K562 (cell line): ENCODE results near the gene MAML3. TPM values are rescaled to one million over a fixed set of nuclear protein-coding genes. Genes with fewer than 3 reads are reported as not detected.

Experiments used
- ATAC-seq: fragments of 200-7000 bp; cut with Tn5 transposase; 3 replicates; pipeline ENCODE4 v1.9.1; 2020; ENCODE audit warnings: moderate library complexity
- BruUV-seq: library from RNA; stranded (reverse); fragments of 400-500 nt; replicated peaks from 2 replicates; lab custom pipeline; 2021; lab: Mats Ljungman, UMichigan
- CTCF ChIA-PET: fragments of 300-600 bp; formaldehyde crosslinking; extraction: SDS; loops from one replicate; lab custom pipeline; 2021; ENCODE audit warnings: low intra/inter-chr PET ratio; lab: Yijun Ruan, JAX
- POLR2A ChIA-PET: fragments of 300-600, 350-650 bp; sonication (Branson Sonifier 250); formaldehyde crosslinking; extraction: SDS; loops from one replicate; lab custom pipeline; 2021; ENCODE audit warnings: antibody characterized with exemption, inconsistent platforms; lab: Yijun Ruan, JAX
- DNase-seq, 4 experiments: peaks; one replicate each; pipeline versions ENCODE4 v3.0.0 to v3.0.0-alpha.2; 2011 to 2018; ENCODE audit warnings: low spot score in 3 of 4, mixed read lengths in 3 of 4; ENCODE audit errors: extremely low read depth in 1 of 4
- FAIRE-seq: peaks from 2 replicates; lab custom pipeline; 2011; peaks lifted over from hg19 to GRCh38; lab: Jason Lieb, UNC
- H2AFZ ChIP-seq: 2 replicates; pipeline ENCODE4 v1.6.0; 2011; ENCODE audit warnings: low read depth, low read length, control low read depth, inconsistent platforms
- H3K27ac ChIP-seq: fragments of 200-600 bp; 3 replicates; pipeline ENCODE4 v1.8.0; 2011; ENCODE audit warnings: low read depth, mild to moderate bottlenecking, control low read depth, inconsistent platforms, low read length, moderate library complexity, mixed read lengths; ENCODE audit errors: extremely low read depth
- H3K27me3 ChIP-seq, 2 experiments: fragments of 300-600 bp in 1 of 2; 2 replicates in 1 of 2; 3 replicates in 1 of 2; pipeline versions ENCODE4 v1.6.0 to v1.8.0; 2011; ENCODE audit warnings: inconsistent platforms in 2 of 2, low read length in 2 of 2, mild to moderate bottlenecking in 1 of 2, mixed read lengths in 1 of 2, moderate library complexity in 1 of 2; ENCODE audit not compliant: control insufficient read depth in 2 of 2, insufficient read depth in 2 of 2
- H3K36me3 ChIP-seq: fragments of 300-600 bp; 3 replicates; pipeline ENCODE4 v1.8.0; 2011; ENCODE audit warnings: mild to moderate bottlenecking, low read length, inconsistent platforms; ENCODE audit not compliant: control insufficient read depth, insufficient read depth
- H3K4me1 ChIP-seq, 2 experiments: fragments of 200-600 bp in 1 of 2; replicated peaks in 1 of 2; 2 replicates in 1 of 2; 3 replicates in 1 of 2; pipeline versions ENCODE4 v1.5.1 to v1.8.0; 2011; ENCODE audit warnings: inconsistent platforms in 2 of 2, low read length in 2 of 2, mild to moderate bottlenecking in 1 of 2, mixed read lengths in 1 of 2, moderate library complexity in 1 of 2; ENCODE audit not compliant: control insufficient read depth in 2 of 2, insufficient read depth in 2 of 2
- H3K4me2 ChIP-seq: 2 replicates; pipeline ENCODE4 v1.6.1; 2011; ENCODE audit warnings: low read length, control low read depth, inconsistent platforms, mixed read lengths; ENCODE audit not compliant: insufficient read depth
- H3K4me3 ChIP-seq: fragments of 200-600 bp; sonication (generic), shearing (Covaris generic); 2 replicates; pipeline ENCODE4 v1.5.1; 2016; ENCODE audit warnings: control low read depth, inconsistent platforms
- H3K79me2 ChIP-seq: fragments of 200-600 bp; 3 replicates; pipeline ENCODE4 v1.8.0; 2011; ENCODE audit warnings: low read length, inconsistent platforms; ENCODE audit not compliant: control insufficient read depth, insufficient read depth
- H3K9ac ChIP-seq, 2 experiments: 2 replicates each; pipeline versions ENCODE4 v1.6.0 to v1.6.1; 2011; ENCODE audit warnings: low read depth in 2 of 2, low read length in 2 of 2, control low read depth in 1 of 2, inconsistent platforms in 1 of 2, mild to moderate bottlenecking in 1 of 2, mixed read lengths in 1 of 2; ENCODE audit not compliant: insufficient read depth in 1 of 2
- H3K9me1 ChIP-seq: one replicate; pipeline ENCODE4 v1.6.0; 2011; ENCODE audit warnings: inconsistent platforms, mild to moderate bottlenecking, low read length, moderate library complexity; ENCODE audit not compliant: control insufficient read depth, insufficient read depth
- H3K9me3 ChIP-seq: replicated peaks from 2 replicates; pipeline ENCODE4 v1.5.1; 2011; ENCODE audit warnings: low read depth, low read length, inconsistent platforms; ENCODE audit not compliant: control insufficient read depth, insufficient read depth
- H4K20me1 ChIP-seq: replicated peaks from 2 replicates; pipeline ENCODE4 v1.6.1; 2011; ENCODE audit warnings: low read length, inconsistent platforms, mixed read lengths; ENCODE audit not compliant: control insufficient read depth, insufficient read depth
- NFATC3 ChIP-seq: fragments of 450-650 bp; IDR thresholded peaks from 2 replicates; pipeline ENCODE4 v1.6.1; 2017; ENCODE audit warnings: mild to moderate bottlenecking
- NFIX ChIP-seq: fragments of 250-450 bp; sonication (Bioruptor Pico); IDR thresholded peaks from 2 replicates; pipeline ENCODE4 v1.4.0; 2020; ENCODE audit warnings: low read depth, mild to moderate bottlenecking, moderate library complexity
- ZBTB1 ChIP-seq: sonication (generic); formaldehyde crosslinking; IDR thresholded peaks from 2 replicates; pipeline ENCODE4 v1.8.1; 2023; ENCODE audit warnings: missing genetic modification reagents, low read depth, mild to moderate bottlenecking, borderline replicate concordance
- ZNF57 ChIP-seq: fragments of 450-650 bp; formaldehyde crosslinking; IDR thresholded peaks from 2 replicates; pipeline ENCODE4 v1.4.0; 2020; ENCODE audit warnings: mild to moderate bottlenecking, moderate library complexity
- WGBS: fragments of 100-300 bp; shearing (Covaris generic); methylation state at CpG from one replicate; pipeline ENCODE4 v1.1.6; 2016; ENCODE audit warnings: low coverage, mixed read lengths; ENCODE audit not compliant: insufficient coverage; ENCODE audit errors: missing lambda C conversion rate; 5-methylcytosine and 5-hydroxymethylcytosine counted together
- in situ Hi-C: fragments of 300-500 bp; cut with MboI; formaldehyde crosslinking; loops from 4 replicates; pipeline ENCODE4 v1.15.0; 2018; ENCODE audit warnings: inconsistent platforms, mixed read lengths
- intact Hi-C: fragments of 100-400 bp; cut with micrococcal nuclease; formaldehyde crosslinking; loops from 2 replicates; pipeline ENCODE4 v1.14.2; 2022
- polyA plus RNA-seq, 8 experiments: library from polyadenylated mRNA; depleted of rRNA in 4 of 8; stranded (reverse) in 5 of 8; unstranded in 3 of 8; fragments of >200 nt; fragmentation: Nextera tagmentation in 2 of 8; fragmentation: Illumina TruSeq in 1 of 8; extraction: Ambion mirVana in 2 of 8; extraction: Trizol in 1 of 8; gene quantifications; 2 replicates each; pipeline versions ENCODE4 v1.2.1 to v1.2.3, GENCODE V29; 2011 to 2014; ENCODE audit warnings: inconsistent platforms in 1 of 8, missing spikeins in 1 of 8
- total RNA-seq, 7 experiments: library from RNA; depleted of rRNA in 6 of 7; stranded (reverse); fragments of >200 nt in 6 of 7; fragmentation: Illumina TruSeq in 2 of 7; extraction: Trizol in 2 of 7; gene quantifications; 2 replicates each; pipeline versions ENCODE4 v1.2.1 to v1.2.3, GENCODE V29; 2011 to 2021; ENCODE audit warnings: low replicate concordance in 1 of 7
- TF ChIP-seq, protein P1 (sequence below), 3 experiments: IDR thresholded peaks in 2 of 3; conservative IDR thresholded peaks in 1 of 3; 2 replicates each; pipeline ENCODE4 v1.5.1; 2011 to 2012; ENCODE audit warnings: low read length in 3 of 3, mild to moderate bottlenecking in 3 of 3, control low read depth in 2 of 3, improper control_type of control experiment in 1 of 3, inconsistent platforms in 1 of 3, low read depth in 1 of 3, mixed read lengths in 1 of 3, moderate library complexity in 1 of 3; ENCODE audit not compliant: insufficient read depth in 2 of 3
- TF ChIP-seq, protein P2 (sequence below): fragments of 450-650 bp; IDR thresholded peaks from 2 replicates; pipeline ENCODE4 v1.6.1; 2017; ENCODE audit warnings: mild to moderate bottlenecking, moderate library complexity
- TF ChIP-seq, protein P3 (sequence below): fragments of 450-650 bp; IDR thresholded peaks from 2 replicates; pipeline ENCODE4 v1.6.1; 2016; ENCODE audit warnings: mild to moderate bottlenecking, moderate library complexity

MAML3 gene
- total and polyA plus RNA-seq, 9 of the 15 experiments (the other 6 are each of a cell fraction or from before 2014, with no cell fraction given) = 0.01 to 0.55 (median 0.25) TPM

DNA sequence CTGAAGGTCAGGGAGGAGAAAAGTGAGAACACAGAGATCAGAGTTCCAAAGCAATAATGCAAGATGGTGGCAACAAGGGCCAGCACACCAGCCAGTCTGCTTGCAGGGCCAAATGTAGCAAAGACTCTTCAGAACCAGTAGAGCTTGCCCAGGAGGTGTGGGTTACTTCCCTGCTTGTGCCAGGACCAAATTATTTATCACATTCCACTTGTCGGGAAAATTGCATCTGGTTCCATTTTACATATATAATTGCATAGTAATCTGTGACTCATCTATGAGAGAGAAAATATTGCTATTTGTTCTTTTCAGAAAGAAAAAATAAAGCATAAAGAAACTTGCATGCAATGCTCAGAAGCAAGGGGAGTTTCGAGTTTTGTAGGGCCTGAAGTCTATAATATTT, 41.4 kb downstream of the MAML3 start:
- Histone ChIP-seq H4K20me1 (no peaks in the 10 kb centered on the region), H3K9me3 (no peaks in the 10 kb centered on the region), H3K36me3 (no peaks in the 10 kb centered on the region), H3K4me2 (no peak overlapping the region), H3K27me3 (peaks cover 4 to 16% of the 10 kb centered on the region in 2 experiments; a peak in 4 of 5 replicates), H3K9me1 (no peaks in the 10 kb centered on the region), H3K4me1 (no peaks in the 10 kb centered on the region), H3K79me2 (no peaks in the 10 kb centered on the region), H3K9ac (no peak overlapping the region), H3K4me3 (no peak overlapping the region), H3K27ac (no peak overlapping the region), H2AFZ (no peak overlapping the region)
- in situ Hi-C loops (no loop called here), intact Hi-C loops (no loop called here)
- 0% methylated on average over 2 of the region's 2 CpGs for WGBS
- BruUV-seq = no TSS peak
- CTCF ChIA-PET = no interaction called here
- no peak for FAIRE-seq
- no peak for DNase-seq
- POLR2A ChIA-PET = no interaction called here
- ATAC-seq = no peak
- TF ChIP-seq ZBTB1 (CRISPR knock-in tag) (no peak), ZNF57 (CRISPR knock-in tag) (no peak), NFATC3 (no peak), NFIX (CRISPR knock-in tag) (no peak)
- TF ChIP-seq, protein P1, sequence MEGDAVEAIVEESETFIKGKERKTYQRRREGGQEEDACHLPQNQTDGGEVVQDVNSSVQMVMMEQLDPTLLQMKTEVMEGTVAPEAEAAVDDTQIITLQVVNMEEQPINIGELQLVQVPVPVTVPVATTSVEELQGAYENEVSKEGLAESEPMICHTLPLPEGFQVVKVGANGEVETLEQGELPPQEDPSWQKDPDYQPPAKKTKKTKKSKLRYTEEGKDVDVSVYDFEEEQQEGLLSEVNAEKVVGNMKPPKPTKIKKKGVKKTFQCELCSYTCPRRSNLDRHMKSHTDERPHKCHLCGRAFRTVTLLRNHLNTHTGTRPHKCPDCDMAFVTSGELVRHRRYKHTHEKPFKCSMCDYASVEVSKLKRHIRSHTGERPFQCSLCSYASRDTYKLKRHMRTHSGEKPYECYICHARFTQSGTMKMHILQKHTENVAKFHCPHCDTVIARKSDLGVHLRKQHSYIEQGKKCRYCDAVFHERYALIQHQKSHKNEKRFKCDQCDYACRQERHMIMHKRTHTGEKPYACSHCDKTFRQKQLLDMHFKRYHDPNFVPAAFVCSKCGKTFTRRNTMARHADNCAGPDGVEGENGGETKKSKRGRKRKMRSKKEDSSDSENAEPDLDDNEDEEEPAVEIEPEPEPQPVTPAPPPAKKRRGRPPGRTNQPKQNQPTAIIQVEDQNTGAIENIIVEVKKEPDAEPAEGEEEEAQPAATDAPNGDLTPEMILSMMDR (IDR thresholded peaks at IDR 0.05 in 2 of 3, conservative IDR thresholded peaks at IDR 0.05 in 1 of 3; ENCODE audit: insufficient read depth in 2 of 3, low read depth in 1 of 3, low read length in 3 of 3) = no peak
- TF ChIP-seq, protein P2, sequence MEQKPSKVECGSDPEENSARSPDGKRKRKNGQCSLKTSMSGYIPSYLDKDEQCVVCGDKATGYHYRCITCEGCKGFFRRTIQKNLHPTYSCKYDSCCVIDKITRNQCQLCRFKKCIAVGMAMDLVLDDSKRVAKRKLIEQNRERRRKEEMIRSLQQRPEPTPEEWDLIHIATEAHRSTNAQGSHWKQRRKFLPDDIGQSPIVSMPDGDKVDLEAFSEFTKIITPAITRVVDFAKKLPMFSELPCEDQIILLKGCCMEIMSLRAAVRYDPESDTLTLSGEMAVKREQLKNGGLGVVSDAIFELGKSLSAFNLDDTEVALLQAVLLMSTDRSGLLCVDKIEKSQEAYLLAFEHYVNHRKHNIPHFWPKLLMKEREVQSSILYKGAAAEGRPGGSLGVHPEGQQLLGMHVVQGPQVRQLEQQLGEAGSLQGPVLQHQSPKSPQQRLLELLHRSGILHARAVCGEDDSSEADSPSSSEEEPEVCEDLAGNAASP = no peak
- TF ChIP-seq, protein P3, sequence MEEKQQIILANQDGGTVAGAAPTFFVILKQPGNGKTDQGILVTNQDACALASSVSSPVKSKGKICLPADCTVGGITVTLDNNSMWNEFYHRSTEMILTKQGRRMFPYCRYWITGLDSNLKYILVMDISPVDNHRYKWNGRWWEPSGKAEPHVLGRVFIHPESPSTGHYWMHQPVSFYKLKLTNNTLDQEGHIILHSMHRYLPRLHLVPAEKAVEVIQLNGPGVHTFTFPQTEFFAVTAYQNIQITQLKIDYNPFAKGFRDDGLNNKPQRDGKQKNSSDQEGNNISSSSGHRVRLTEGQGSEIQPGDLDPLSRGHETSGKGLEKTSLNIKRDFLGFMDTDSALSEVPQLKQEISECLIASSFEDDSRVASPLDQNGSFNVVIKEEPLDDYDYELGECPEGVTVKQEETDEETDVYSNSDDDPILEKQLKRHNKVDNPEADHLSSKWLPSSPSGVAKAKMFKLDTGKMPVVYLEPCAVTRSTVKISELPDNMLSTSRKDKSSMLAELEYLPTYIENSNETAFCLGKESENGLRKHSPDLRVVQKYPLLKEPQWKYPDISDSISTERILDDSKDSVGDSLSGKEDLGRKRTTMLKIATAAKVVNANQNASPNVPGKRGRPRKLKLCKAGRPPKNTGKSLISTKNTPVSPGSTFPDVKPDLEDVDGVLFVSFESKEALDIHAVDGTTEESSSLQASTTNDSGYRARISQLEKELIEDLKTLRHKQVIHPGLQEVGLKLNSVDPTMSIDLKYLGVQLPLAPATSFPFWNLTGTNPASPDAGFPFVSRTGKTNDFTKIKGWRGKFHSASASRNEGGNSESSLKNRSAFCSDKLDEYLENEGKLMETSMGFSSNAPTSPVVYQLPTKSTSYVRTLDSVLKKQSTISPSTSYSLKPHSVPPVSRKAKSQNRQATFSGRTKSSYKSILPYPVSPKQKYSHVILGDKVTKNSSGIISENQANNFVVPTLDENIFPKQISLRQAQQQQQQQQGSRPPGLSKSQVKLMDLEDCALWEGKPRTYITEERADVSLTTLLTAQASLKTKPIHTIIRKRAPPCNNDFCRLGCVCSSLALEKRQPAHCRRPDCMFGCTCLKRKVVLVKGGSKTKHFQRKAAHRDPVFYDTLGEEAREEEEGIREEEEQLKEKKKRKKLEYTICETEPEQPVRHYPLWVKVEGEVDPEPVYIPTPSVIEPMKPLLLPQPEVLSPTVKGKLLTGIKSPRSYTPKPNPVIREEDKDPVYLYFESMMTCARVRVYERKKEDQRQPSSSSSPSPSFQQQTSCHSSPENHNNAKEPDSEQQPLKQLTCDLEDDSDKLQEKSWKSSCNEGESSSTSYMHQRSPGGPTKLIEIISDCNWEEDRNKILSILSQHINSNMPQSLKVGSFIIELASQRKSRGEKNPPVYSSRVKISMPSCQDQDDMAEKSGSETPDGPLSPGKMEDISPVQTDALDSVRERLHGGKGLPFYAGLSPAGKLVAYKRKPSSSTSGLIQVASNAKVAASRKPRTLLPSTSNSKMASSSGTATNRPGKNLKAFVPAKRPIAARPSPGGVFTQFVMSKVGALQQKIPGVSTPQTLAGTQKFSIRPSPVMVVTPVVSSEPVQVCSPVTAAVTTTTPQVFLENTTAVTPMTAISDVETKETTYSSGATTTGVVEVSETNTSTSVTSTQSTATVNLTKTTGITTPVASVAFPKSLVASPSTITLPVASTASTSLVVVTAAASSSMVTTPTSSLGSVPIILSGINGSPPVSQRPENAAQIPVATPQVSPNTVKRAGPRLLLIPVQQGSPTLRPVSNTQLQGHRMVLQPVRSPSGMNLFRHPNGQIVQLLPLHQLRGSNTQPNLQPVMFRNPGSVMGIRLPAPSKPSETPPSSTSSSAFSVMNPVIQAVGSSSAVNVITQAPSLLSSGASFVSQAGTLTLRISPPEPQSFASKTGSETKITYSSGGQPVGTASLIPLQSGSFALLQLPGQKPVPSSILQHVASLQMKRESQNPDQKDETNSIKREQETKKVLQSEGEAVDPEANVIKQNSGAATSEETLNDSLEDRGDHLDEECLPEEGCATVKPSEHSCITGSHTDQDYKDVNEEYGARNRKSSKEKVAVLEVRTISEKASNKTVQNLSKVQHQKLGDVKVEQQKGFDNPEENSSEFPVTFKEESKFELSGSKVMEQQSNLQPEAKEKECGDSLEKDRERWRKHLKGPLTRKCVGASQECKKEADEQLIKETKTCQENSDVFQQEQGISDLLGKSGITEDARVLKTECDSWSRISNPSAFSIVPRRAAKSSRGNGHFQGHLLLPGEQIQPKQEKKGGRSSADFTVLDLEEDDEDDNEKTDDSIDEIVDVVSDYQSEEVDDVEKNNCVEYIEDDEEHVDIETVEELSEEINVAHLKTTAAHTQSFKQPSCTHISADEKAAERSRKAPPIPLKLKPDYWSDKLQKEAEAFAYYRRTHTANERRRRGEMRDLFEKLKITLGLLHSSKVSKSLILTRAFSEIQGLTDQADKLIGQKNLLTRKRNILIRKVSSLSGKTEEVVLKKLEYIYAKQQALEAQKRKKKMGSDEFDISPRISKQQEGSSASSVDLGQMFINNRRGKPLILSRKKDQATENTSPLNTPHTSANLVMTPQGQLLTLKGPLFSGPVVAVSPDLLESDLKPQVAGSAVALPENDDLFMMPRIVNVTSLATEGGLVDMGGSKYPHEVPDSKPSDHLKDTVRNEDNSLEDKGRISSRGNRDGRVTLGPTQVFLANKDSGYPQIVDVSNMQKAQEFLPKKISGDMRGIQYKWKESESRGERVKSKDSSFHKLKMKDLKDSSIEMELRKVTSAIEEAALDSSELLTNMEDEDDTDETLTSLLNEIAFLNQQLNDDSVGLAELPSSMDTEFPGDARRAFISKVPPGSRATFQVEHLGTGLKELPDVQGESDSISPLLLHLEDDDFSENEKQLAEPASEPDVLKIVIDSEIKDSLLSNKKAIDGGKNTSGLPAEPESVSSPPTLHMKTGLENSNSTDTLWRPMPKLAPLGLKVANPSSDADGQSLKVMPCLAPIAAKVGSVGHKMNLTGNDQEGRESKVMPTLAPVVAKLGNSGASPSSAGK = no peak
